Mesendoderm (in vitro differentiated cells): Measurements from ENCODE around the gene ZNF526.

ENCODE experiments used
- DNase-seq: peaks from one replicate; pipeline ENCODE4 v3.0.0; 2013
- H2AK5ac ChIP-seq: 2 replicates; pipeline ENCODE4 v1.6.1; 2013; ENCODE audit warnings: low read length, inconsistent platforms
- H2BK120ac ChIP-seq: 2 replicates; pipeline ENCODE4 v1.6.1; 2013; ENCODE audit warnings: low read depth, mild to moderate bottlenecking, low read length, moderate library complexity, mixed read lengths
- H2BK15ac ChIP-seq: replicated peaks from 2 replicates; pipeline ENCODE4 v1.6.1; 2013; ENCODE audit warnings: low read depth, mild to moderate bottlenecking, moderate library complexity
- H2BK5ac ChIP-seq: 2 replicates; pipeline ENCODE4 v1.6.1; 2013; ENCODE audit warnings: low read length, inconsistent platforms
- H3K18ac ChIP-seq: 2 replicates; pipeline ENCODE4 v1.6.1; 2013; ENCODE audit warnings: mild to moderate bottlenecking, low read length, mixed read lengths
- H3K23ac ChIP-seq: one replicate; pipeline ENCODE4 v1.6.1; 2013; ENCODE audit warnings: low read length
- H3K27ac ChIP-seq: 2 replicates; pipeline ENCODE4 v1.5.1; 2013; ENCODE audit warnings: low read depth, mild to moderate bottlenecking, inconsistent platforms, low read length, moderate library complexity
- H3K27me3 ChIP-seq: 2 replicates; pipeline ENCODE4 v1.6.1; 2013; ENCODE audit warnings: low read length, control low read depth, mild to moderate bottlenecking, inconsistent platforms; ENCODE audit not compliant: insufficient read depth, poor library complexity
- H3K36me3 ChIP-seq: 2 replicates; pipeline ENCODE4 v1.6.1; 2013; ENCODE audit warnings: low read length, inconsistent platforms; ENCODE audit not compliant: control insufficient read depth, insufficient read depth
- H3K4ac ChIP-seq: one replicate; pipeline ENCODE4 v1.6.1; 2013; ENCODE audit warnings: low read depth, mild to moderate bottlenecking, low read length, moderate library complexity
- H3K4me1 ChIP-seq: 2 replicates; pipeline ENCODE4 v1.6.1; 2013; ENCODE audit warnings: low read depth, low read length, inconsistent platforms; ENCODE audit not compliant: control insufficient read depth
- H3K4me2 ChIP-seq: 2 replicates; pipeline ENCODE4 v1.6.1; 2013; ENCODE audit warnings: low read length
- H3K4me3 ChIP-seq: 2 replicates; pipeline ENCODE4 v1.5.1; 2013; ENCODE audit warnings: mild to moderate bottlenecking, low read length
- H3K56ac ChIP-seq: one replicate; pipeline ENCODE4 v1.6.1; 2013; ENCODE audit warnings: low read length
- H3K79me1 ChIP-seq: 2 replicates; pipeline ENCODE4 v1.6.1; 2013; ENCODE audit warnings: low read length, inconsistent platforms
- H3K79me2 ChIP-seq: 2 replicates; pipeline ENCODE4 v1.6.1; 2013; ENCODE audit warnings: mild to moderate bottlenecking, low read length; ENCODE audit not compliant: control insufficient read depth, insufficient read depth
- H3K9ac ChIP-seq: 2 replicates; pipeline ENCODE4 v1.6.1; 2013; ENCODE audit warnings: low read length, inconsistent platforms
- H4K5ac ChIP-seq: one replicate; pipeline ENCODE4 v1.6.1; 2013; ENCODE audit warnings: low read length
- H4K8ac ChIP-seq: one replicate; pipeline ENCODE4 v1.6.1; 2013; ENCODE audit warnings: low read depth, mild to moderate bottlenecking, control low read depth, low read length, moderate library complexity
- WGBS: extraction: QIAGEN DNeasy Blood & Tissue Kit; methylation state at CpG from one replicate; pipeline ENCODE4 v1.1.7; 2013; ENCODE audit warnings: low lambda C conversion rate, missing lambda C conversion rate; ENCODE audit not compliant: insufficient coverage; ENCODE audit errors: extremely low coverage; 5-methylcytosine and 5-hydroxymethylcytosine counted together

ZNF526 gene

GRCh38 chr19:42270346-42271044 lies 50.4 kb downstream of the ZNF526 start:
- Histone ChIP-seq H3K27me3 (no peaks in the 10 kb centered on the region), H3K23ac (no peak overlapping the region), H3K4me1 (peaks cover 2% of the 10 kb centered on the region), H3K18ac (no peak overlapping the region), H3K4ac (no peak overlapping the region), H2BK15ac (no peak overlapping the region), H3K79me1 (peaks cover 7% of the 10 kb centered on the region), H2BK5ac (no peak overlapping the region), H3K79me2 (no peaks in the 10 kb centered on the region), H3K56ac (peak overlapping the region; percentile 76), H2AK5ac (no peak overlapping the region), H4K8ac (no peak overlapping the region), H3K9ac (peak overlapping the region; percentile 36), H3K27ac (no peak overlapping the region), H4K5ac (no peak overlapping the region), H3K4me3 (no peak overlapping the region), H3K4me2 (no peak overlapping the region), H2BK120ac (no peak overlapping the region), H3K36me3 (peaks cover 2% of the 10 kb centered on the region)
- DNase-seq: no peak
- WGBS: no CpG with 5 or more reads among the region's 18 CpGs

GRCh38 chr19:42271045-42271419 lies 50.9 kb downstream of the ZNF526 start:
- Histone ChIP-seq H2BK120ac (no peak overlapping the region), H3K23ac (no peak overlapping the region), H3K4me2 (no peak overlapping the region), H3K4me3 (no peak overlapping the region), H4K8ac (no peak overlapping the region), H3K79me1 (peaks cover 7% of the 10 kb centered on the region), H3K4ac (no peak overlapping the region), H3K27ac (no peak overlapping the region), H2BK5ac (no peak overlapping the region), H4K5ac (no peak overlapping the region), H3K36me3 (peaks cover 2% of the 10 kb centered on the region), H2AK5ac (no peak overlapping the region), H2BK15ac (no peak overlapping the region), H3K18ac (no peak overlapping the region), H3K56ac (no peak overlapping the region), H3K4me1 (peaks cover 2% of the 10 kb centered on the region), H3K27me3 (no peaks in the 10 kb centered on the region), H3K79me2 (no peaks in the 10 kb centered on the region), H3K9ac (no peak overlapping the region)
- no peak for DNase-seq
- no CpG with 5 or more reads among the region's 3 CpGs for WGBS

DNA sequence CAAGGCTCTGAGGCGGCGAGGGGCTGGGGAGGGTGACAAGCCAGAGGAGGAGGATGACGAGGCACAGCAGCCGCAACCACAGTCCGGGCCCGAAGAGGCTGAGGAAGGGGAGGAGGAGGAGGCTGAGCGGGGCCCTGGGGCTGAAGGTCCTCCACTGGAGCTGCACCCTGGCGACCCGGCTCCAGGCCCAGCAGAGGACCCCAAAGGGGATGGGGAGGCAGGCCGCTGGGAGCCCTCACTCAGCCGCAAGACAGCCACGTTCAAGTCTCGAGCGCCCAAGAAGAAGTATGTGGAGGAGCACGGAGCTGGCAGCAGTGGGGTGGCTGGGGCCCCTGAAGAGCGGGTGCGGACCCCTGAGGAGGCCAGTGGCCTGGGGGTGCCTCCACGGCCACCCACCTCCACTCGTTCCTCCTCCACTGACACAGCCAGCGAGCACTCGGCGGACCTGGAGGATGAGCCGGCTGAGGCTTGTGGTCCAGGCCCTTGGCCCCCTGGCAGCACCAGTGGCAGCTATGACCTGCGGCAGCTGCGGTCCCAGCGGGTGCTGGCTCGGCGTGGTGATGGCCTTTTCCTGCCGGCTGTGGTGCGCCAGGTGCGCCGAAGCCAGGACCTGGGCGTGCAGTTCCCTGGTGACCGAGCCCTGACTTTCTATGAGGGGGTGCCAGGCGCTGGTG lies 51.9 kb downstream of the ZNF526 start:
- Histone ChIP-seq H4K8ac (no peak overlapping the region), H3K79me1 (peaks cover 7% of the 10 kb centered on the region), H2AK5ac (no peak overlapping the region), H4K5ac (no peak overlapping the region), H3K27ac (no peak overlapping the region), H2BK15ac (no peak overlapping the region), H3K56ac (no peak overlapping the region), H3K79me2 (no peaks in the 10 kb centered on the region), H3K4me2 (no peak overlapping the region), H3K4me1 (peaks cover 2% of the 10 kb centered on the region), H2BK120ac (no peak overlapping the region), H3K23ac (no peak overlapping the region), H3K4ac (no peak overlapping the region), H3K9ac (no peak overlapping the region), H3K27me3 (no peaks in the 10 kb centered on the region), H2BK5ac (no peak overlapping the region), H3K4me3 (no peak overlapping the region), H3K36me3 (peaks cover 2% of the 10 kb centered on the region), H3K18ac (no peak overlapping the region)
- no CpG with 5 or more reads among the region's 35 CpGs for WGBS
- DNase-seq: no peak

DNA sequence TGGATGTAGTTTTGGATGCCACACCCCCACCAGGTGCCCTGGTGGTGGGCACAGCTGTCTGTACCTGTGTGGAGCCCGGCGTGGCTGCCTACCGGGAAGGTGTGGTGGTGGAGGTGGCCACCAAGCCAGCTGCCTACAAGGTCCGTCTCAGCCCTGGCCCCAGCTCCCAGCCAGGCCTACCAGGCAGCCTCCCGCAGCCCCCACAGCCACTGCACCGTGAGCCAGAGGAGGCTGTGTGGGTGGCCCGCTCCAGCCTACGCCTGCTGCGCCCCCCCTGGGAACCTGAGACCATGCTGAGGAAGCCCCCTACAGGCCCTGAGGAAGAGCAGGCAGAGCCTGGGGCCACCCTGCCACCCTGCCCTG lies 52.4 kb downstream of the ZNF526 start:
- Histone ChIP-seq H2BK120ac (no peak overlapping the region), H3K4ac (no peak overlapping the region), H3K4me1 (peaks cover 2% of the 10 kb centered on the region), H3K27ac (no peak overlapping the region), H3K18ac (no peak overlapping the region), H2BK5ac (no peak overlapping the region), H3K27me3 (no peaks in the 10 kb centered on the region), H3K79me2 (no peaks in the 10 kb centered on the region), H3K4me3 (no peak overlapping the region), H3K56ac (no peak overlapping the region), H2AK5ac (no peak overlapping the region), H3K4me2 (no peak overlapping the region), H3K36me3 (peaks cover 2% of the 10 kb centered on the region), H3K79me1 (peaks cover 7% of the 10 kb centered on the region), H3K9ac (no peak overlapping the region), H4K5ac (no peak overlapping the region), H4K8ac (no peak overlapping the region), H3K23ac (no peak overlapping the region), H2BK15ac (no peak overlapping the region)
- no peak for DNase-seq
- no CpG with 5 or more reads among the region's 9 CpGs for WGBS

- Histone ChIP-seq H3K36me3 (peaks cover 2% of the 10 kb centered on the region), H2BK15ac (no peak overlapping the region)
- no CpG with 5 or more reads among the region's 23 CpGs for WGBS
Measured at GRCh38 chr19:42272989-42273406, 52.9 kb downstream of the ZNF526 start.

More at GRCh38 chr19:42272989-42273406, 52.9 kb downstream of the ZNF526 start:
- H4K8ac ChIP-seq: no peak overlapping the region
- no peak overlapping the region for H3K4me2 ChIP-seq
- no peak overlapping the region for H3K4ac ChIP-seq
- no peaks in the 10 kb centered on the region for H3K79me2 ChIP-seq
- DNase-seq: no peak
- H2AK5ac ChIP-seq: no peak overlapping the region
- H3K27me3 ChIP-seq: no peaks in the 10 kb centered on the region
- no peak overlapping the region for H4K5ac ChIP-seq
- no peak overlapping the region for H3K56ac ChIP-seq
- H3K4me1 ChIP-seq: peaks cover 2% of the 10 kb centered on the region
- H2BK5ac ChIP-seq: no peak overlapping the region
- H3K9ac ChIP-seq: no peak overlapping the region
- no peak overlapping the region for H3K18ac ChIP-seq
- H2BK120ac ChIP-seq: no peak overlapping the region
- H3K79me1 ChIP-seq: peaks cover 7% of the 10 kb centered on the region
- no peak overlapping the region for H3K4me3 ChIP-seq
- no peak overlapping the region for H3K27ac ChIP-seq
- H3K23ac ChIP-seq: no peak overlapping the region
